Measurements from ENCODE around the gene ASXL1.
"Not testable (repeated sequence)": the region's sequence is repeated elsewhere in the genome, so short reads cannot be mapped to it uniquely, and the experiment has no call there.

The ASXL1 gene

DNA sequence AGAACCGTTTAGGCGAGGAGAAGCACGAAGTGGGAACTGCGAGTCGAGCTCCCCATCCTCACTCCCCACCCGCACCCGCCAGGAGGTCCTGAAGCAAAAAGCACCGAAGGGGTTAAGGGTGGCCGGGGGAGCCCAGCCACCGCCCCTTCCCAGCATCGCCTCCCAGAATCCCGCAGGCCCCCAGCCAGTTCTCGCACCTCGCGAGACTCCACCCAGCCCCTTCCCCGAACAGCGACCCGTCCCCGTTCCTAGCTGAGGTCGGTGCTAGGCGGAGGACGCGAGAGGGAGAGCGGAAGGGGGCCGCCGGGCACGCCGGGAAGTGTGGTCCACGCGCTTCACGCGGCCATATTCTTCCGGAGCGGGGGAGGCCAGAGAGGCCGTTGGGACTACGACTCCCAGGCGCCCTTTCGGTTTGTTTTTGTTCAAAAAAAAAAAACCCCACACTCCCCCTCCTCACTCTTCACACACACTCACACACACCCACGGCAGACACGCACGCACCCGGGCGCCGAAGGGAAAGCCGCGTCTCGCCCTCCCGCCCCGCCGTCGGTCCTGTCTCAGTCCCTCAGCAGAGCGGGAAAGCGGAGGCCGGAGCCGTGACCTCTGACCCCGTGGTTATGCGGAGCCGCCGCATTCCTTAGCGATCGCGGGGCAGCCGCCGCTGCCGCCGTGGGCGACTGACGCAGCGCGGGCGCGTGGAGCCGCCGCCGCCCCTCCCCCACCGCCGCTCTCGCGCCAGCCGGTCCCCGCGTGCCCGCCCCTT is at the start of gene ASXL1:
Gene ASXL1 (plus strand): TSS at position 463 of the 763 bp plus-strand sequence. CDS start 445 bp downstream, outside the sequence.
- DNase-seq (ENCODE audit: low read depth) = peak; percentile 87

GRCh38 chr20:32312718-32313424 is 45.3 kb upstream of the ASXL1 start:
- no peak for DNase-seq (ENCODE audit: low read depth)

GRCh38 chr20:32314768-32315167 is 43.4 kb upstream of the ASXL1 start:
- no peak for DNase-seq (ENCODE audit: low read depth)

GRCh38 chr20:32315399-32315798 is 42.7 kb upstream of the ASXL1 start:
- no peak for DNase-seq (ENCODE audit: low read depth)

DNA sequence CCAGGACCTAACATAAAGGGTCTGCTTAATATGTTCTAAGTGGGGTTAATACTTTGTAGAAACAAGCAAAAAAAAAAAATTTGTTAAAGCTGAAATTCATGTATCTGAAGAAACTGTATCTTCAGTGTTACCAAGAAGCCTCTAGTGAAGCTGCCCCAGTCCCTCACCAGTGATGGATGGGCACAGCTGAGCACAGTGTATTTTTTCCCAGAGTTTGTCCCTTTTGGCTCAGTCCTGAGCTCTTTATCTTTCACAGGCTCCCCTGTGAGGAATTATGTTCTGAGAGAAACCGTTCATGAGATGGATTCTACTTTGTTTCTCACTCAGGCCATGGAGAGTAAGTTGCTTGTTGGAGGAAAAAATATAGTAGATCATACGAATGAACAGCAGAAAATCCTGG is 42.2 kb upstream of the ASXL1 start:
- DNase-seq (ENCODE audit: low read depth) = no peak

- no peak for DNase-seq (ENCODE audit: low read depth)
Measured at GRCh38 chr20:32316667-32317066, 41.5 kb upstream of the ASXL1 start.

DNA sequence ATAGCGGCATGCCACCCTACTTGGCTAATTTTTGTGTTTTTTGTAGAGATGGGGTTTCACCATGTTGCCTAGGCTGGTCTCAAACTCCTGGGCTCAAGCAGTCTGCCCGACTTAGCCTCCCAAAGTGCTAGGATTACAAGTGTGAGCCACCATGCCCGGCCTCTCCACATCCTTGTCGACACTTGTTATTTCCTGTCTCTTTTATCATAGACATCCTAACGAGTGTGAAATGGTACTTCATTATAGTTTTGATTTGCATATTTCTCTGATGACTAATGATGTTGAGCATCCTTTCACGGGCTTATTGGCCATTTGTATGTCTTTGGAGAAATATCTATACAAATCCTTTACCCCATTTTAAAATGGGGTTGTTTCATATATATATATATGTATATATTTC is 39.0 kb upstream of the ASXL1 start:
- no peak for DNase-seq (ENCODE audit: low read depth)

- DNase-seq (ENCODE audit: low read depth) = no peak
Measured at GRCh38 chr20:32320305-32320704, 37.8 kb upstream of the ASXL1 start.

DNA sequence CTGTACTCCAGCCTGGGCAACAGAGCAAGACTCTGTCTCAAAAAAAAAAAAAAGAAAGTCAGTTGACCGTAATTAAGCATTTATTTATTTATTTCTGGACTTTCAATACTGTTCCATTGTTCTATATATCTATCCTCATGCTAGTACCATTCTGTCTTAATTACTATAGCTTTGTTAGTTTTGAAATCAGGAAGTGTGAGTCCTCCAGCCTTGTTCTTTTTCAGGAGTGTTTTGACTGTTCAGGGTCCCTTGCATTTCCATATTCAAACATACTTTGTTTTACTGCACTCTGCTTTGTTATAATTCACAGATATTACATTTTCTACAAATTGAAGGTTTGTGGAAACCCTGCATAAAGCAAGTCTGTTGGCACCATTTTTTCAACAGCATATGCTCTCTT is 36.7 kb upstream of the ASXL1 start:
- DNase-seq (ENCODE audit: low read depth) = no peak

DNA sequence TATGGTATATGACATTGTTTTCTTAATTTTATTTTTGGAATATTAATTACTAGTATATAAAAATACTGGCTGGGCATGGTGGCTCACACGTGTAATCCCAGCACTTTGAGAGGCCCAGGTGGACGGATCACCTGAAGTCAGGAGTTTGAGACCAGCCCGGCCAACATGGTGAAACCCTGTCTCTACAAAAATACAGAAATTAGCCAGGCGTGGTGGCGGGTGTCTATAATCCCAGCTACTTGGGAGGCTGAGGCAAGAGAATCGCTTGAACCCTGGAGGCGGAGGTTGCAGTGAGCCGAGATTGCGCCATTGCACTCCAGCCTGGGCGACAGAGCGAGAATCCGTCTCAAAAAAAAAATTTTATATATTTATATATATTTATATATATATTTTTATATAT is 35.9 kb upstream of the ASXL1 start:
- DNase-seq (ENCODE audit: low read depth) = not testable (repeated sequence)

- DNase-seq (ENCODE audit: low read depth) = not testable (repeated sequence)
Measured at GRCh38 chr20:32323761-32324160, 34.4 kb upstream of the ASXL1 start.

- DNase-seq (ENCODE audit: low read depth) = no peak
Measured at GRCh38 chr20:32325706-32326503, 32.2 kb upstream of the ASXL1 start.

- no peak for DNase-seq (ENCODE audit: low read depth)
Measured at GRCh38 chr20:32326504-32326845, 31.7 kb upstream of the ASXL1 start.

GRCh38 chr20:32327087-32327681 is 30.9 kb upstream of the ASXL1 start:
- DNase-seq (ENCODE audit: low read depth) = no peak

GRCh38 chr20:32329817-32330554 is 28.1 kb upstream of the ASXL1 start:
- DNase-seq (ENCODE audit: low read depth) = no peak

GRCh38 chr20:32330555-32330897 is 27.6 kb upstream of the ASXL1 start:
- no peak for DNase-seq (ENCODE audit: low read depth)

DNA sequence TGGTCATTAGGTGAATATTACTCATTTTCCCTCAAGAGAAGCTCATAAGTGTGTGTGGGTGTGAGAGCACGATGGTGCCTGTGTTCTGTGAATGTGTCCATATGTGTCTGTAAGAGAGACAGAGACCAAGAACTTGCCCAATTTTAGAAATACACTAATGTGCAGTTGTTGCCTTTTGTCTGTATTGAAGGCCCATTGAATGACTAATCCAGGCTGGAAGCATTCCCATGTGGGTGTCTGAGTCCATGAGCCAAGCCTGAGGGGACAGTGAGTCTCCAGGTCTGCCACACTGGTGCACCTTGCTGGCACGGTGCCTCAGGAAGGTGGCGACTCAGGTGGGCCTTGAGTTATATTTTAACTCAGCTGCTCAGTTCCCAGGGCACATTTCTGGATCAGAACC is 25.5 kb upstream of the ASXL1 start:
- no peak for DNase-seq (ENCODE audit: low read depth)

DNA sequence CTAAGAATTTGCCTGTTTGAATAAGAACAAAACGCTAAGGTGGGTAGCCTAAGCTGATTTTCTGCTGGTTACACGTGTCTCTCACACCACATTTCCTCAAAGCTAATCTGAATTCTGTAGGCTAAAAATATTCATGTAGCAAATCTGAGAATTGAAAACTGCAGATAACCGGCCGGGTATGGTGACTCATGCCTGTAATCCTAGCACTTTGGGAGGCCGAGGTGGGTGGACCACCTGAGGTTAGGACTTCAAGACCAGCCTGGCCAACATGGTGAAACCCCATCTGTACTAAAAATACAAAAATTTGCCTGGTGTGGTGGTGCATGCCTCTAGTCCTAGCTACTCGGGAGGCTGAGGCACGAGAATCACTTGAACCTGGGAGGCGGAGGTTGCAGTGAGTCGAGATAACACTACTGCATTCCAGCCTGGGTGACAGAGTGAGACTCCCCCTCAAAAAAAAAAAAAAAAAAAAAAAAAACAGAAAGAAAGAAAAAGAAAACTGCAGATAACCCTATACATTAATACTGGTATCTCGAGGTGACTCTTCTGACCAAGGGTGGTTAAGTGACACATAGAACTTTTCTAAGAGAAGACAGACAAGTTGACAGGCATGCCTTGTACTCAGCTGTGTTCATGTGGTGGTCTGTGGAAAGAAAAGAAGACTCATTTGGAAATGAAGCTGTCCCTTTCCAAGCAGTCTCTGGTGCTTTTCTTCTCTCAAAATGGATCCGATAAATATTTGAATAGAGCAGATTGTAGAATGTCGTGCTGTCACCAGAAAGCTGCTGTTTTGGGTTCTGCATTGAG is 24.7 kb upstream of the ASXL1 start:
- no peak for DNase-seq (ENCODE audit: low read depth)

DNA sequence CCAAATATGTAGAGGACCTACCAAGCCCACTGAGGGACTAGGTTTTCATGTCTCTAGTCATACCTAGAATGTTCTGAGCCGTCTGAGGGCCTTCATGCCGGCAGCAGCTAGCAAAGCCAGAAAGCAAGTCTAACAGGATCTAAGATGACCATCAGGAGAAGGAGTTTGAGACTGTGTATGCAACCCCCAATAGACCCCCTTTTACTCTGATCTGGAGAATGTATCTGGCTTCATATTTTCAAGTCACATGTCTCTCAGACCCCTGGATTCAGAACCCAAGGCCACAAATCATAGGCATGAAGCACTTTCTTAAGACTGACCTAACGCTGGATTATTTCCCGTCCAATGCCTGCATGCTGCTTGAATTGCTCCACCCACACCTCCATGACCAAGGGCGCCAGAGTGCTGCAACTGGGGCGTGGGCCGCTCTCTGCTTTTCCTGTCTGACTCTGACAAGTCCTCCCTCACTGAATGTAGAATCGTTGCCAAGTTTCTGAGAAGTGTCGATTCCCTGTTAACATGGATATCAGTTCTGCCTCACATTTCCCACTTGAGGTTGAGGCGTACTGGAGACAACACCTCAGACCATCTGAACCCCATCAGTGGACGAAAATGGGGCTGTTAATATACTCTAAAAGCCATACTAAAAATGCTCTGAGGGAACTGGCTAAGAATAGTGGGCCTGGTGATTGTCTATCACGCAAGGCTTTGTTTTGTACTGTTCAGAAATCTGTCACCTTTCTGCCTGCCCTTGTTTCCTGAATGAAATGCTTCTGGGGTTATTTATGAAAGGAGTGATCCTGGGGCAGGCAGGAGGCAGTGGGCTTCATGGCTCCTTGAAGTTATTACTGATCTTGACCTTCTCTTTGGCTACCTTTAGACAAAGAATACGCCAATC is 23.9 kb upstream of the ASXL1 start:
- DNase-seq (ENCODE audit: low read depth) = peak; percentile 9

GRCh38 chr20:32336918-32337347 is 21.2 kb upstream of the ASXL1 start:
- no peak for DNase-seq (ENCODE audit: low read depth)

Data from stimulated activated CD8-positive, alpha-beta memory T cell treated with anti-CD3 and anti-CD28 coated beads, Interleukin-15, amount 100 ng/mL, for 1 hour (primary cell).